GM12878 (cell line): Measurements from ENCODE around the gene RTN4RL1.

Experiments
- BACH1 ChIP-seq: fragments of 450-650 bp; IDR thresholded peaks from 2 replicates; pipeline ENCODE4 v1.6.1; 2017; ENCODE audit warnings: mild to moderate bottlenecking, borderline replicate concordance
- EGR1 ChIP-seq, 2 experiments: IDR thresholded peaks; 1 replicate in 1 of 2; 2 replicates in 1 of 2; pipeline ENCODE4 v1.6.1; 2011 to 2012; ENCODE audit warnings: low read depth in 2 of 2, low read length in 2 of 2, borderline replicate concordance in 1 of 2, mild to moderate bottlenecking in 1 of 2, moderate library complexity in 1 of 2
- NR2F1 ChIP-seq: fragments of 450-650 bp; conservative IDR thresholded peaks from 2 replicates; pipeline ENCODE4 v1.6.1; 2017; ENCODE audit warnings: mild to moderate bottlenecking
- POLR2A ChIP-seq: IDR thresholded peaks from 2 replicates; pipeline ENCODE4 v1.6.1; 2011; ENCODE audit warnings: low read depth, mild to moderate bottlenecking, low read length
- RAD51 ChIP-seq: fragments of 450-650 bp; IDR thresholded peaks from 2 replicates; pipeline ENCODE4 v1.6.1; 2016; ENCODE audit warnings: moderate library complexity, mild to moderate bottlenecking, inconsistent platforms

DNA sequence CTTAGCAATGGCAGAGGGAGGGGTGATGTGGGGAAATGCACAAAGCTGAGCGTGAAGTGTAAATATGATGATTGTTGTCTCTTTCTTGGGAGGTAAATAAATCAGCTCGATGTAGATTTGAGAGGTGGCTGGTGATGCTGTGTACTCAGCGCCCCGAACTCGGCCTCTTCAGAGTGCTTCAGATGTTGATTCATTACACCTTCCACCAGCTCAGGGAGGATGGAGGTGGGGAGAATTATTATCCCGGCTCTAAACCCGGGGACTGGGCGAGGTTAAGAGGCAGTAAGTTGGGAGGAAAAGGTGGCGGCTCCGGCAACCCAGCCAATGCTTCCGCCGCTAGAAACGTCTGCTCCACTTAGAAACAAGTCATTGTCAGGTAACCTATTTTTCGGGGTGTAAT is 108.8 kb downstream of the RTN4RL1 start:
- TF ChIP-seq BACH1 (no peak), RAD51 (no peak), NR2F1 (no peak), EGR1 (IDR thresholded peaks at IDR 0.05; ENCODE audit: borderline replicate concordance in 1 of 2, low read depth in 2 of 2, low read length in 2 of 2) (no peak), POLR2A (no peak)
